Neural progenitor cell (in vitro differentiated cells): ENCODE data around the gene CLSTN3. TPM values are rescaled to one million over a fixed set of nuclear protein-coding genes. Genes with fewer than 3 reads are reported as not detected.

Experiments
- DNase-seq: peaks from one replicate; pipeline ENCODE4 v3.0.0-alpha.2; 2016; ENCODE audit warnings: low spot score
- H2AFZ ChIP-seq: fragments of 200-600 bp; sonication (generic); replicated peaks from 2 replicates; pipeline ENCODE4 v1.6.1; 2016; ENCODE audit warnings: antibody characterized with exemption
- H3F3A ChIP-seq: fragments of 200-600 bp; sonication (generic); 2 replicates; pipeline ENCODE4 v1.6.1; 2016; ENCODE audit warnings: antibody characterized with exemption, low read depth
- H3K27ac ChIP-seq: fragments of 200-600 bp; sonication (generic); 2 replicates; pipeline ENCODE4 v1.5.1; 2016; ENCODE audit warnings: mild to moderate bottlenecking
- H3K27me3 ChIP-seq: fragments of 200-600 bp; sonication (generic); 2 replicates; pipeline ENCODE4 v1.6.1; 2016; ENCODE audit warnings: mild to moderate bottlenecking, moderate library complexity
- H3K36me3 ChIP-seq: fragments of 200-600 bp; sonication (generic); 2 replicates; pipeline ENCODE4 v1.5.1; 2016
- H3K4me1 ChIP-seq: fragments of 200-600 bp; sonication (generic); 2 replicates; pipeline ENCODE4 v1.6.1; 2016; ENCODE audit warnings: mixed run types
- H3K4me2 ChIP-seq: fragments of 200-600 bp; sonication (generic); 2 replicates; pipeline ENCODE4 v1.6.1; 2016
- H3K4me3 ChIP-seq: fragments of 200-600 bp; sonication (generic); 2 replicates; pipeline ENCODE4 v1.5.1; 2016
- H3K79me2 ChIP-seq: fragments of 200-600 bp; sonication (generic); 2 replicates; pipeline ENCODE4 v1.6.1; 2016; ENCODE audit warnings: low read depth
- H3K9ac ChIP-seq: fragments of 200-600 bp; sonication (generic); 2 replicates; pipeline ENCODE4 v1.6.1; 2016
- H3K9me3 ChIP-seq: fragments of 200-600 bp; sonication (generic); 2 replicates; pipeline ENCODE4 v1.5.1; 2016; ENCODE audit warnings: low read depth
- H4K20me1 ChIP-seq: fragments of 200-600 bp; sonication (generic); 2 replicates; pipeline ENCODE4 v1.6.1; 2016; ENCODE audit warnings: low read depth
- H3K27ac Mint-ChIP-seq: 3 replicates; pipeline ENCODE4 v1.8.0; 2021; ENCODE audit warnings: mixed read lengths
- H3K27me3 Mint-ChIP-seq: 2 replicates; pipeline ENCODE4 v1.8.0; 2022; ENCODE audit warnings: low read depth, mild to moderate bottlenecking, inconsistent platforms, moderate library complexity, mixed read lengths; ENCODE audit not compliant: insufficient read depth
- H3K36me3 Mint-ChIP-seq: 3 replicates; pipeline ENCODE4 v1.8.0; 2021; ENCODE audit warnings: mixed read lengths
- H3K4me1 Mint-ChIP-seq: 3 replicates; pipeline ENCODE4 v1.8.0; 2021; ENCODE audit warnings: mixed read lengths
- H3K4me3 Mint-ChIP-seq: 3 replicates; pipeline ENCODE4 v1.8.0; 2021; ENCODE audit warnings: mild to moderate bottlenecking, moderate library complexity, mixed read lengths
- H3K9me3 Mint-ChIP-seq: 3 replicates; pipeline ENCODE4 v1.8.0; 2020; ENCODE audit warnings: mixed read lengths
- CTCF ChIP-seq: fragments of 200-600 bp; sonication (generic); IDR thresholded peaks from 2 replicates; pipeline ENCODE4 v1.5.1; 2017; ENCODE audit warnings: antibody characterized with exemption, mild to moderate bottlenecking
- EZH2 ChIP-seq: fragments of 200-600 bp; sonication (generic); IDR thresholded peaks from 2 replicates; pipeline ENCODE4 v1.6.1; 2017; ENCODE audit warnings: antibody characterized with exemption, mild to moderate bottlenecking, moderate library complexity
- EZH2phosphoT487 ChIP-seq: fragments of 200-600 bp; sonication (generic); IDR thresholded peaks from 2 replicates; pipeline ENCODE4 v1.6.1; 2017; ENCODE audit warnings: antibody characterized with exemption
- total RNA-seq: library from RNA; depleted of rRNA; stranded (reverse); fragments of >200 nt; gene quantifications from 2 replicates; pipeline ENCODE4 v1.2.3, GENCODE V29; 2015; ENCODE audit warnings: low replicate concordance

The CLSTN3 gene
- total RNA-seq, 1 donor from 2014 or later = 24.0 TPM

- Histone ChIP-seq H3K79me2 (no peaks in the 10 kb centered on the region), H3F3A (no peaks in the 10 kb centered on the region), H3K27me3 (no peaks in the 10 kb centered on the region), H2AFZ (no peak overlapping the region), H3K4me1 (no peaks in the 10 kb centered on the region), H4K20me1 (no peaks in the 10 kb centered on the region), H3K27ac (no peak overlapping the region), H3K36me3 (peaks cover 10% of the 10 kb centered on the region), H3K4me2 (no peak overlapping the region), H3K9me3 (no peaks in the 10 kb centered on the region), H3K4me3 (no peak overlapping the region), H3K9ac (no peak overlapping the region)
- TF ChIP-seq EZH2phosphoT487 (no peak), EZH2 (no peak), CTCF (no peak)
- H3K4me1 Mint-ChIP-seq = peaks cover 2% of the 10 kb centered on the region
- peaks cover 5% of the 10 kb centered on the region for H3K9me3 Mint-ChIP-seq
- H3K27ac Mint-ChIP-seq = no peak overlapping the region
- no peak overlapping the region for H3K4me3 Mint-ChIP-seq
- DNase-seq = no peak
- peaks cover under 1% of the 10 kb centered on the region for H3K36me3 Mint-ChIP-seq
- H3K27me3 Mint-ChIP-seq = no peaks in the 10 kb centered on the region
Measured at GRCh38 chr12:7101047-7101693, 29.0 kb upstream of the CLSTN3 start.

GRCh38 chr12:7101694-7102131, 28.5 kb upstream of the CLSTN3 start:
- Histone ChIP-seq H3K4me2 (no peak overlapping the region), H3K79me2 (no peaks in the 10 kb centered on the region), H3K9me3 (no peaks in the 10 kb centered on the region), H3F3A (no peaks in the 10 kb centered on the region), H2AFZ (no peak overlapping the region), H3K4me1 (no peaks in the 10 kb centered on the region), H3K27ac (no peak overlapping the region), H3K9ac (no peak overlapping the region), H3K27me3 (no peaks in the 10 kb centered on the region), H3K36me3 (peaks cover 14% of the 10 kb centered on the region), H4K20me1 (no peaks in the 10 kb centered on the region), H3K4me3 (no peak overlapping the region)
- TF ChIP-seq EZH2 (no peak), CTCF (no peak), EZH2phosphoT487 (no peak)
- Mint-ChIP-seq H3K27ac (no peak overlapping the region), H3K36me3 (peaks cover 6% of the 10 kb centered on the region), H3K9me3 (peaks cover 10% of the 10 kb centered on the region), H3K4me1 (peaks cover 2% of the 10 kb centered on the region), H3K27me3 (no peaks in the 10 kb centered on the region), H3K4me3 (no peak overlapping the region)
- no peak for DNase-seq

- H3K9me3 ChIP-seq = peaks cover 4% of the 10 kb centered on the region
- H3K4me3 ChIP-seq = no peak overlapping the region
- no peak for DNase-seq
- H3K36me3 Mint-ChIP-seq = peaks cover 8% of the 10 kb centered on the region
- peaks cover 2% of the 10 kb centered on the region for H3F3A ChIP-seq
- H3K27me3 Mint-ChIP-seq = no peaks in the 10 kb centered on the region
- H3K36me3 ChIP-seq = peaks cover 18% of the 10 kb centered on the region
- H3K79me2 ChIP-seq = peaks cover 7% of the 10 kb centered on the region
- no peak overlapping the region for H3K27ac Mint-ChIP-seq
- no peak overlapping the region for H2AFZ ChIP-seq
- H3K4me1 ChIP-seq = no peaks in the 10 kb centered on the region
- peaks cover 2% of the 10 kb centered on the region for H3K4me1 Mint-ChIP-seq
- H3K9me3 Mint-ChIP-seq = peaks cover 12% of the 10 kb centered on the region
- H3K27me3 ChIP-seq = no peaks in the 10 kb centered on the region
- H3K9ac ChIP-seq = no peak overlapping the region
- no peak overlapping the region for H3K27ac ChIP-seq
- no peak overlapping the region for H3K4me3 Mint-ChIP-seq
- TF ChIP-seq EZH2 (no peak), CTCF (no peak), EZH2phosphoT487 (no peak)
- no peak overlapping the region for H3K4me2 ChIP-seq
- no peaks in the 10 kb centered on the region for H4K20me1 ChIP-seq
Measured at GRCh38 chr12:7102582-7102981, 27.6 kb upstream of the CLSTN3 start.
